GM19324 (cell line): ENCODE results near the gene NDUFB3.
"Not testable (repeated sequence)": the region's sequence is repeated elsewhere in the genome, so short reads cannot be mapped to it uniquely, and the experiment has no call there.

ENCODE experiments used
- ATAC-seq: cut with Tn5 transposase; IDR thresholded peaks from one replicate; pipeline ENCODE4 v1.9.1; 2021; ENCODE audit warnings: mild to moderate bottlenecking, moderate library complexity; ENCODE audit not compliant: unreplicated experiment, low FRiP score

The NDUFB3 gene

GRCh38 chr2:201084863-201085262 lies 13.1 kb downstream of the NDUFB3 start:
- no peak for ATAC-seq

GRCh38 chr2:201090574-201090973 lies 18.8 kb downstream of the NDUFB3 start:
- no peak for ATAC-seq

GRCh38 chr2:201093573-201093972 lies 21.8 kb downstream of the NDUFB3 start:
- no peak for ATAC-seq

GRCh38 chr2:201100497-201100896 lies 28.7 kb downstream of the NDUFB3 start:
- no peak for ATAC-seq

- ATAC-seq: no peak
These were observed 34.0 kb downstream of the NDUFB3 start for GRCh38 chr2:201105759-201106158.

GRCh38 chr2:201107624-201108023 lies 35.8 kb downstream of the NDUFB3 start:
- ATAC-seq: no peak

- ATAC-seq: no peak
These were observed 36.5 kb downstream of the NDUFB3 start for GRCh38 chr2:201108341-201108740.

- ATAC-seq: no peak
These were observed 37.4 kb downstream of the NDUFB3 start for GRCh38 chr2:201109186-201109585.

GRCh38 chr2:201110615-201111014 lies 38.8 kb downstream of the NDUFB3 start:
- no peak for ATAC-seq

- no peak for ATAC-seq
These were observed 39.3 kb downstream of the NDUFB3 start for GRCh38 chr2:201111096-201111495.

GRCh38 chr2:201114350-201114749 lies 42.5 kb downstream of the NDUFB3 start:
- no peak for ATAC-seq

- ATAC-seq: no peak
These were observed 43.0 kb downstream of the NDUFB3 start for GRCh38 chr2:201114846-201115245.

GRCh38 chr2:201116115-201116958 lies 44.5 kb downstream of the NDUFB3 start, which contains the start of gene CFLAR:
Gene CFLAR (plus strand): TSS chr2:201116164. CDS start chr2:201129866, 13,702 bp downstream.
- peak; percentile 45 for ATAC-seq

- ATAC-seq: no peak
These were observed 45.3 kb downstream of the NDUFB3 start for GRCh38 chr2:201116959-201117734.

GRCh38 chr2:201117735-201118094 lies 45.9 kb downstream of the NDUFB3 start:
- not testable (repeated sequence) for ATAC-seq

- ATAC-seq: peak; percentile 45
These were observed 46.5 kb downstream of the NDUFB3 start for GRCh38 chr2:201118121-201118960.

- no peak for ATAC-seq
These were observed 47.4 kb downstream of the NDUFB3 start for GRCh38 chr2:201118961-201119854.

- no peak for ATAC-seq
These were observed 50.5 kb downstream of the NDUFB3 start for GRCh38 chr2:201122276-201122675.

GRCh38 chr2:201126308-201127151 lies 54.7 kb downstream of the NDUFB3 start:
- peak; percentile 25 for ATAC-seq
